ENCODE data around the gene CCL5. TPM values are rescaled to one million over a fixed set of nuclear protein-coding genes. Genes with fewer than 3 reads are reported as not detected.

The CCL5 gene
- total and polyA plus RNA-seq, 8 donors = 2.0 to 32.2 (median 5.3) TPM; not detected in 2

- Histone ChIP-seq H3K4me1 (no peaks in the 10 kb centered on the region), H3K27ac (no peak overlapping the region), H3K9me3 (no peaks in the 10 kb centered on the region), H3K36me3 (no peaks in the 10 kb centered on the region), H3K4me3 (no peak overlapping the region), H3K27me3 (no peaks in the 10 kb centered on the region)
- no peak for DNase-seq
- TF ChIP-seq POLR2A (IDR thresholded peaks at IDR 0.05) = no peak
- no peak for TF ChIP-seq POLR2AphosphoS5 (IDR thresholded peaks at IDR 0.05)
- no peak for TF ChIP-seq EP300 (IDR thresholded peaks at IDR 0.05)
- no peak for TF ChIP-seq CTCF (IDR thresholded peaks at IDR 0.05)
- intact Hi-C loops (cut with DNase I; ENCODE audit: low total_unique reads) = no loop called here
- WGBS, 5 donors = 68 to 84% (median 80%) methylated on average over 5 of the region's 5 CpGs
Measured at GRCh38 chr17:35907691-35908090, 27.5 kb upstream of the CCL5 start.

- no peaks in the 10 kb centered on the region for H3K27me3 ChIP-seq
- no peak for TF ChIP-seq CTCF (IDR thresholded peaks at IDR 0.05)
- no peak for TF ChIP-seq POLR2A (IDR thresholded peaks at IDR 0.05)
- no peak for TF ChIP-seq POLR2AphosphoS5 (IDR thresholded peaks at IDR 0.05)
- TF ChIP-seq EP300 (IDR thresholded peaks at IDR 0.05) = no peak
- WGBS, 5 donors = 50 to 68% (median 62%) methylated on average over 3 of the region's 3 CpGs
- H3K9me3 ChIP-seq = no peaks in the 10 kb centered on the region
- intact Hi-C loops (cut with DNase I; ENCODE audit: low total_unique reads) = no loop called here
- no peaks in the 10 kb centered on the region for H3K4me1 ChIP-seq
- no peak overlapping the region for H3K27ac ChIP-seq
- no peaks in the 10 kb centered on the region for H3K36me3 ChIP-seq
- no peak for DNase-seq
- H3K4me3 ChIP-seq = no peak overlapping the region
Measured at GRCh38 chr17:35906926-35907637, 26.9 kb upstream of the CCL5 start.

GRCh38 chr17:35906191-35906925 lies 26.2 kb upstream of the CCL5 start:
- Histone ChIP-seq H3K36me3 (no peaks in the 10 kb centered on the region), H3K9me3 (no peaks in the 10 kb centered on the region), H3K27ac (no peak overlapping the region), H3K27me3 (no peaks in the 10 kb centered on the region), H3K4me3 (no peak overlapping the region), H3K4me1 (no peaks in the 10 kb centered on the region)
- WGBS, 5 donors = 89 to 94% (median 93%) methylated on average over 5 of the region's 5 CpGs
- no peak for TF ChIP-seq CTCF (IDR thresholded peaks at IDR 0.05)
- TF ChIP-seq POLR2AphosphoS5 (IDR thresholded peaks at IDR 0.05) = no peak
- no peak for TF ChIP-seq EP300 (IDR thresholded peaks at IDR 0.05)
- TF ChIP-seq POLR2A (IDR thresholded peaks at IDR 0.05) = no peak
- intact Hi-C loops (cut with DNase I; ENCODE audit: low total_unique reads) = no loop called here
- no peak for DNase-seq

GRCh38 chr17:35903451-35903850 lies 23.3 kb upstream of the CCL5 start:
- intact Hi-C loops (cut with DNase I; ENCODE audit: low total_unique reads) = no loop called here
- Histone ChIP-seq H3K9me3 (no peaks in the 10 kb centered on the region), H3K27ac (no peak overlapping the region), H3K27me3 (no peaks in the 10 kb centered on the region), H3K36me3 (no peaks in the 10 kb centered on the region), H3K4me1 (peaks cover 0 to 4% (median 0%) of the 10 kb centered on the region in 4 donors), H3K4me3 (no peak overlapping the region)
- WGBS, 5 donors = 83 to 94% (median 91%) methylated on average over 5 of the region's 5 CpGs
- no peak for TF ChIP-seq CTCF (IDR thresholded peaks at IDR 0.05)
- no peak for TF ChIP-seq POLR2A (IDR thresholded peaks at IDR 0.05)
- TF ChIP-seq POLR2AphosphoS5 (IDR thresholded peaks at IDR 0.05) = no peak
- no peak for TF ChIP-seq EP300 (IDR thresholded peaks at IDR 0.05)
- DNase-seq = no peak

All from stomach (tissue), 9 donors.